CD4-positive, CD25-positive, alpha-beta regulatory T cell (primary cell): Measurements from ENCODE around the gene TOMM20. TPM values are rescaled to one million over a fixed set of nuclear protein-coding genes. Genes with fewer than 3 reads are reported as not detected.

ENCODE experiments used
- ATAC-seq, 2 donors: fragments of 150-1000 bp; cut with Tn5 transposase; one replicate each; pipeline ENCODE4 v1.10.0; 2021; ENCODE audit warnings: low read depth in 2 of 2, moderate number of reproducible peaks in 2 of 2, moderate library complexity in 1 of 2
- DNase-seq, 3 donors: peaks; one replicate each; pipeline versions ENCODE4 v3.0.0 to v3.0.0-alpha.2; 2012 to 2022; ENCODE audit warnings: mixed read lengths in 1 of 3
- H3K27ac ChIP-seq: one replicate; pipeline ENCODE4 v1.7.0; 2013; ENCODE audit warnings: mild to moderate bottlenecking, low read length; ENCODE audit not compliant: insufficient read depth, poor library complexity, severe bottlenecking
- H3K27me3 ChIP-seq: one replicate; pipeline ENCODE4 v1.7.0; 2013; ENCODE audit warnings: low read length; ENCODE audit not compliant: control insufficient read depth, insufficient read depth
- H3K36me3 ChIP-seq: one replicate; pipeline ENCODE4 v1.7.0; 2013; ENCODE audit warnings: mild to moderate bottlenecking, low read length, moderate library complexity; ENCODE audit not compliant: control insufficient read depth, insufficient read depth
- H3K4me1 ChIP-seq: 2 replicates; pipeline ENCODE4 v1.7.0; 2013; ENCODE audit warnings: mild to moderate bottlenecking, low read length; ENCODE audit not compliant: insufficient read depth, control insufficient read depth, poor library complexity, severe bottlenecking
- H3K4me3 ChIP-seq: one replicate; pipeline ENCODE4 v1.7.0; 2013; ENCODE audit warnings: low read depth, mild to moderate bottlenecking, low read length, moderate library complexity
- H3K9me3 ChIP-seq, 2 experiments: 1 replicate in 1 of 2; 2 replicates in 1 of 2; pipeline ENCODE4 v1.7.0; 2013; ENCODE audit warnings: low read length in 2 of 2, mild to moderate bottlenecking in 1 of 2, moderate library complexity in 1 of 2; ENCODE audit not compliant: control insufficient read depth in 2 of 2
- H3K27ac Mint-ChIP-seq, 3 donors: one replicate each; pipeline ENCODE4 v1.8.0; 2020 to 2022; ENCODE audit warnings: mild to moderate bottlenecking in 3 of 3, mixed read lengths in 3 of 3, moderate library complexity in 2 of 3
- H3K27me3 Mint-ChIP-seq: one replicate; pipeline ENCODE4 v1.8.0; 2022; ENCODE audit warnings: mild to moderate bottlenecking, mixed read lengths
- H3K36me3 Mint-ChIP-seq: one replicate; pipeline ENCODE4 v1.8.0; 2020; ENCODE audit warnings: mixed read lengths
- H3K4me1 Mint-ChIP-seq, 4 donors: one replicate each; pipeline ENCODE4 v1.8.0; 2020 to 2022; ENCODE audit warnings: mixed read lengths in 4 of 4, mild to moderate bottlenecking in 1 of 4
- H3K4me3 Mint-ChIP-seq, 4 donors: one replicate each; pipeline ENCODE4 v1.8.0; 2020 to 2022; ENCODE audit warnings: mild to moderate bottlenecking in 4 of 4, mixed read lengths in 4 of 4, moderate library complexity in 3 of 4
- H3K9me3 Mint-ChIP-seq, 7 donors: one replicate each; pipeline ENCODE4 v1.8.0; 2020 to 2022; ENCODE audit warnings: mixed read lengths in 7 of 7, mild to moderate bottlenecking in 3 of 7, moderate library complexity in 2 of 7
- polyA plus RNA-seq, 4 donors: library from polyadenylated mRNA; unstranded; fragments of 300-500 nt; fragmentation: Illumina TruSeq; gene quantifications; one replicate each; pipeline ENCODE4 v1.2.3, GENCODE V29; 2021
- total RNA-seq: library from RNA; stranded (reverse); gene quantifications from one replicate; pipeline ENCODE4 v1.2.3, GENCODE V29; 2022

Gene TOMM20
- total and polyA plus RNA-seq, 5 donors from 2014 or later, result 50.5 to 102 (median 59.1) TPM

- H3K9me3 ChIP-seq, result no peaks in the 10 kb centered on the region
- ATAC-seq (no peak), DNase-seq (no peak)
- H3K27me3 ChIP-seq, result no peaks in the 10 kb centered on the region
- peaks cover 5% of the 10 kb centered on the region for H3K4me1 ChIP-seq
- peaks cover 32% of the 10 kb centered on the region for H3K36me3 Mint-ChIP-seq
- peaks cover 18 to 52% (median 33%) of the 10 kb centered on the region in 4 donors for H3K4me1 Mint-ChIP-seq
- no peaks in the 10 kb centered on the region for H3K27me3 Mint-ChIP-seq
- H3K27ac ChIP-seq, result no peak overlapping the region
- peak overlapping the region in 2 of 3 donors; percentile 30 to 83 for H3K27ac Mint-ChIP-seq
- H3K9me3 Mint-ChIP-seq, result no peaks in the 10 kb centered on the region
- no peak overlapping the region for H3K4me3 ChIP-seq
- H3K4me3 Mint-ChIP-seq, result no peak overlapping the region
- H3K36me3 ChIP-seq, result peaks cover 76% of the 10 kb centered on the region
Measured at GRCh38 chr1:235149824-235150223, 21.2 kb upstream of the TOMM20 start.

GRCh38 chr1:235147269-235147668 is 18.6 kb upstream of the TOMM20 start:
- ATAC-seq (no peak), DNase-seq (no peak)
- Histone ChIP-seq H3K9me3 (no peaks in the 10 kb centered on the region), H3K4me1 (peaks cover 5% of the 10 kb centered on the region), H3K27me3 (no peaks in the 10 kb centered on the region), H3K27ac (no peak overlapping the region), H3K4me3 (no peak overlapping the region), H3K36me3 (peaks cover 73% of the 10 kb centered on the region)
- H3K36me3 Mint-ChIP-seq, result peaks cover 39% of the 10 kb centered on the region
- H3K27ac Mint-ChIP-seq, result no peak overlapping the region
- H3K27me3 Mint-ChIP-seq, result no peaks in the 10 kb centered on the region
- peaks cover 0 to 2% (median 0%) of the 10 kb centered on the region in 7 donors for H3K9me3 Mint-ChIP-seq
- H3K4me3 Mint-ChIP-seq, result no peak overlapping the region
- H3K4me1 Mint-ChIP-seq, result peaks cover 15 to 38% (median 31%) of the 10 kb centered on the region in 4 donors

DNA sequence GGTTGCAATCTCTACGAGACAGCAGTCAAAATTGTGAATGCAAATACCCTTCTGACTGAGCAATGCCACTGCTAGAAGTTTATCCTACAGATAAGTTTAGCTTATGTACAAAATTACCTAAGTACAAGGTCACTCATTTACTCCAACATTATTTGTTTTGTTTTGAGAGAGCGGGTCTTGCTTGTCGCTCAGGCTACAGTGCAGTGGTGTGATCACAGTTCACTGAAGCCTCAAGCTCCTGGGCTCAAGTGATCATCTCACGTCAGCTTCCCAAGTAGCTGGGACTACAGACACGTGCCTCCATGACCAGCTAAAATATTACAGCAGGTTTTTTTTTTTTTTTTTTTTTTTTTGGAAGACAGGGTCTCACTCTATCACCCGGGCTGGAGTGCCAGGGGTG is 17.0 kb upstream of the TOMM20 start:
- Mint-ChIP-seq H3K27ac (peak overlapping the region in 1 of 3 donors; percentile 65), H3K27me3 (no peaks in the 10 kb centered on the region), H3K4me1 (peaks cover 5 to 27% (median 23%) of the 10 kb centered on the region in 4 donors), H3K36me3 (peaks cover 37% of the 10 kb centered on the region), H3K4me3 (no peak overlapping the region), H3K9me3 (peaks cover 0 to 2% (median 0%) of the 10 kb centered on the region in 7 donors)
- H3K27ac ChIP-seq, result no peak overlapping the region
- H3K9me3 ChIP-seq, result no peaks in the 10 kb centered on the region
- ATAC-seq, result no peak
- H3K36me3 ChIP-seq, result peaks cover 60% of the 10 kb centered on the region
- no peaks in the 10 kb centered on the region for H3K27me3 ChIP-seq
- DNase-seq, result no peak
- peaks cover under 1% of the 10 kb centered on the region for H3K4me1 ChIP-seq
- H3K4me3 ChIP-seq, result no peak overlapping the region

DNA sequence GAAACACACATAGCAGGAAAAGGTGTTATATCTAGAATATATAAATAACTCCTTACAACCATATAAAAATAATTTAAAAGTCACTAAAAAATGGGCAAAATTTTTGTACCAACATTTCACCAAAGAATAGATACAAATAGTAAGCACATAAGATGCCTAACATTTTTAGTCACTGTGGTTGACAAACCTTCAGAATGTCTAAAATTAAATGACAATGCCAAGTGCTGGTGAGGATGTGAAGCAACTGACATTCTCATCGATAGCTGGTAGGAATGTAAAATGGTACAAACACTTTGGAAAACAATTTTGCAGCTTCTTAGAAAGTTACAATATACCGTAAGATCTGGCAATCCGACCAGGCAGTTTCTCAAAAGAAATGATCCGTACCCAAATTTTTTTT is 14.4 kb upstream of the TOMM20 start:
- H3K4me3 ChIP-seq, result no peak overlapping the region
- H3K4me1 ChIP-seq, result no peaks in the 10 kb centered on the region
- peaks cover 0 to 2% (median 0%) of the 10 kb centered on the region in 7 donors for H3K9me3 Mint-ChIP-seq
- no peak for DNase-seq
- H3K36me3 Mint-ChIP-seq, result peaks cover 44% of the 10 kb centered on the region
- no peak overlapping the region for H3K4me3 Mint-ChIP-seq
- H3K4me1 Mint-ChIP-seq, result peaks cover 0 to 29% (median 21%) of the 10 kb centered on the region in 4 donors
- no peak for ATAC-seq
- H3K9me3 ChIP-seq, result no peaks in the 10 kb centered on the region
- H3K27me3 Mint-ChIP-seq, result no peaks in the 10 kb centered on the region
- peaks cover 63% of the 10 kb centered on the region for H3K36me3 ChIP-seq
- H3K27ac Mint-ChIP-seq, result no peak overlapping the region
- H3K27me3 ChIP-seq, result no peaks in the 10 kb centered on the region
- peak overlapping the region; percentile 14 for H3K27ac ChIP-seq

DNA sequence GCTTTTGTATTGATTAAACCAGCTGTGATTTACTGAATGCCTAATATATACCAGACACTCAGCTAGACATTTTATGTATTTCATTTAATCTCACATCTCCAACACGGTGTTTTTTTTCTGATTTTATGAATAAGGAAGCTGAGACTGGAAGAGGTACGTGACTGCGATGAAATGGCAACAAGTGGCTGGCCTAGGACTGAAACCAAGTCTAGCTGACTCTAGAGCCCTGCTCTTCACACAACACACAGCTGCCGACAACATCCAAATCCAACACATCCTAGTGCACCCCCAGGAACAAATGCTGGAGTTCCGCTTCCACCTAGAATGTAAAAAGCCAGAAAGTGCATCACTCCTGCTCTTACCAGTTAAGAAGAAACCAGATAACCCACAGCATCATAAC is 10.7 kb upstream of the TOMM20 start:
- peaks cover 0 to 2% (median 0%) of the 10 kb centered on the region in 7 donors for H3K9me3 Mint-ChIP-seq
- DNase-seq (no peak), ATAC-seq (no peak)
- Histone ChIP-seq H3K27ac (peak overlapping the region; percentile 17), H3K36me3 (peaks cover 71% of the 10 kb centered on the region), H3K4me1 (no peaks in the 10 kb centered on the region), H3K9me3 (no peaks in the 10 kb centered on the region), H3K4me3 (no peak overlapping the region), H3K27me3 (no peaks in the 10 kb centered on the region)
- peaks cover 57% of the 10 kb centered on the region for H3K36me3 Mint-ChIP-seq
- peaks cover 0 to 23% (median 14%) of the 10 kb centered on the region in 4 donors for H3K4me1 Mint-ChIP-seq
- no peaks in the 10 kb centered on the region for H3K27me3 Mint-ChIP-seq
- H3K27ac Mint-ChIP-seq, result peak overlapping the region in 1 of 3 donors; percentile 78
- no peak overlapping the region for H3K4me3 Mint-ChIP-seq

- Histone ChIP-seq H3K27ac (peak overlapping the region; percentile 17), H3K36me3 (peaks cover 69% of the 10 kb centered on the region), H3K4me3 (no peak overlapping the region), H3K9me3 (no peaks in the 10 kb centered on the region), H3K4me1 (no peaks in the 10 kb centered on the region), H3K27me3 (no peaks in the 10 kb centered on the region)
- ATAC-seq (no peak), DNase-seq (no peak)
- H3K27me3 Mint-ChIP-seq, result no peaks in the 10 kb centered on the region
- H3K9me3 Mint-ChIP-seq, result peaks cover 0 to 2% (median 0%) of the 10 kb centered on the region in 7 donors
- peaks cover 52% of the 10 kb centered on the region for H3K36me3 Mint-ChIP-seq
- peak overlapping the region; percentile 28 to 78 (median 37) for H3K27ac Mint-ChIP-seq
- H3K4me3 Mint-ChIP-seq, result no peak overlapping the region
- peaks cover 0 to 20% (median 12%) of the 10 kb centered on the region in 4 donors for H3K4me1 Mint-ChIP-seq
Measured at GRCh38 chr1:235138821-235139220, 10.2 kb upstream of the TOMM20 start.

- Mint-ChIP-seq H3K4me3 (no peak overlapping the region), H3K4me1 (peaks cover 0 to 17% (median 10%) of the 10 kb centered on the region in 4 donors), H3K27me3 (no peaks in the 10 kb centered on the region), H3K27ac (peak overlapping the region in 1 of 3 donors; percentile 33), H3K36me3 (peaks cover 47% of the 10 kb centered on the region), H3K9me3 (no peaks in the 10 kb centered on the region)
- Histone ChIP-seq H3K9me3 (no peaks in the 10 kb centered on the region), H3K4me3 (no peak overlapping the region), H3K27me3 (no peaks in the 10 kb centered on the region), H3K36me3 (peaks cover 73% of the 10 kb centered on the region), H3K27ac (no peak overlapping the region), H3K4me1 (no peaks in the 10 kb centered on the region)
- no peak for DNase-seq
- no peak for ATAC-seq
Measured at GRCh38 chr1:235136111-235136510, 7.5 kb upstream of the TOMM20 start.

DNA sequence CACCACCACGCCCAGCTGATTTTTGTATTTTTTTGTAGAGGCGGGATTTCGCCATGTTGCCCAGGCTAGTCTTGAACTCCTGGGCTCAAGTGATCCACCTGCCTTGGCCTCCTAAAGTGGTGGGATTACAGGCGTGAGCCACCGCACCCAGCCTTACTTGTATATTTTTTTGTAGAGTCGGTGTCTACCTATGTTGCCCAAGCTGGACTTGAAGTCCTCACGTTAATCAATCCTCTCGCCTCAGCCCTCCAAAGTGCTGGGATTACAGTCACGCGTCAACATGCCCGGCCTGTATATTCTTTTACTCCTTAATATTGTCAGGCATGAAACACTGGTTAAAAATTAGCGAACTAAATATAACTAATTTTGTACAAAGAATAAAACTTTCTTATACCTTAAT is 5.5 kb upstream of the TOMM20 start:
- peaks cover 36% of the 10 kb centered on the region for H3K36me3 Mint-ChIP-seq

More for the DNA sequence above, 5.5 kb upstream of the TOMM20 start:
- Mint-ChIP-seq H3K4me1 (peaks cover 0 to 14% (median 7%) of the 10 kb centered on the region in 4 donors), H3K27me3 (no peaks in the 10 kb centered on the region), H3K9me3 (no peaks in the 10 kb centered on the region), H3K27ac (no peak overlapping the region), H3K4me3 (no peak overlapping the region)
- DNase-seq, result no peak
- H3K4me3 ChIP-seq, result no peak overlapping the region
- no peak for ATAC-seq
- H3K4me1 ChIP-seq, result no peaks in the 10 kb centered on the region
- no peaks in the 10 kb centered on the region for H3K9me3 ChIP-seq
- no peak overlapping the region for H3K27ac ChIP-seq
- H3K36me3 ChIP-seq, result peaks cover 65% of the 10 kb centered on the region
- no peaks in the 10 kb centered on the region for H3K27me3 ChIP-seq
